GM18511 (cell line): ENCODE data around the gene ENTREP1.

Experiments used
- ATAC-seq: cut with Tn5 transposase; IDR thresholded peaks from one replicate; pipeline ENCODE4 v1.9.1; 2021; ENCODE audit warnings: mild to moderate bottlenecking, moderate library complexity; ENCODE audit not compliant: unreplicated experiment

ENTREP1 gene

DNA sequence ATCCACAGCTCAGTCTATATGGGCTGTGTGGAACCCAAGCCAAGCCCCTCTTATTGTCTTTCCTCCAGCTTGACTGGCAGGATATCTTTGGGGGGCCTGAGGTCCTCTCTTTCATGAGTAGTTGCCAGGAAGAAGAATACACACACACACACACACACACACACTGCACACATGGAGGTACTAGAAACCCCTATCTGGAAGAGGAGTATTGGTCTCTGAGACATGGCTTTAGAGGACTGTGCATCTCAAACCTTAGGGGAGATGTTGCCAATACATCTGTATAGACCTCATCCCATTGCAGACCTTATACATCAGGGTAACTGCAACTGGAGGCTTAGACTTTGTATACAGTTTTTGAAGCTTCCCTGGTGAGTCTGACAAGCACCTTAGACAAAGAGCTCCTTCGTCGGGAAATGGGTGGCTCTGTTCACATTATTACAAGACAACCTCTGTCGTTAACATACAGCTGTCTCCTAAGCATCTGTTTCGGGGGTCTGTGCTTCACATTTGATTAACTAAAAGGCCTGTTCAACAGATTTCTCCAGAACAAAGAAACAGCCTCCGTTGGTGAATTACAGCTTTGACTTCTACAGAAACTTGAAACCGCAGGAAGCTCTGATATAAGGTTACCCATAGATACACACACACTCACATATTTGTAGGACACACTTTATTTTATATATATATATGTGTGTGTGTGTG, 5.5 kb upstream of the ENTREP1 start:
- ATAC-seq = no peak

GRCh38 chr9:69322256-69322655, 2.8 kb upstream of the ENTREP1 start:
- no peak for ATAC-seq

DNA sequence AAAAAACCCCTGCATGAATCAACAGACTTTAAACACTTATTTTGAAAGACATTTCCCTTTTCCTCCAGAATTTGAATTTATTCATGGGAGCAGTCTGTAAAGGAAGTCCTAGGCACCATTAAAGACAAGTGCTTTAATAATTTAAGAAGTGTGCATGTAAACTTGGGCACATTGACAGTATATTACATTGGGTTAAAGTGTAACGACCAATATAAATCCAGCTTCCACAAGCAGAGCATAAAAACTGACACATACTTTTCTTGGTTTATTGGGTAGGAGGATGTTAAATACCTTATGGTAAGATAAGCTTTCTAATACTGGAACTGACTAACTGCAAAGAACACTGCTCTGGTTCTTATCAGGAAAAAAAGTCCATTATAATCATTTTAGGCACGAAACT, 1.2 kb upstream of the ENTREP1 start:
- no peak for ATAC-seq

DNA sequence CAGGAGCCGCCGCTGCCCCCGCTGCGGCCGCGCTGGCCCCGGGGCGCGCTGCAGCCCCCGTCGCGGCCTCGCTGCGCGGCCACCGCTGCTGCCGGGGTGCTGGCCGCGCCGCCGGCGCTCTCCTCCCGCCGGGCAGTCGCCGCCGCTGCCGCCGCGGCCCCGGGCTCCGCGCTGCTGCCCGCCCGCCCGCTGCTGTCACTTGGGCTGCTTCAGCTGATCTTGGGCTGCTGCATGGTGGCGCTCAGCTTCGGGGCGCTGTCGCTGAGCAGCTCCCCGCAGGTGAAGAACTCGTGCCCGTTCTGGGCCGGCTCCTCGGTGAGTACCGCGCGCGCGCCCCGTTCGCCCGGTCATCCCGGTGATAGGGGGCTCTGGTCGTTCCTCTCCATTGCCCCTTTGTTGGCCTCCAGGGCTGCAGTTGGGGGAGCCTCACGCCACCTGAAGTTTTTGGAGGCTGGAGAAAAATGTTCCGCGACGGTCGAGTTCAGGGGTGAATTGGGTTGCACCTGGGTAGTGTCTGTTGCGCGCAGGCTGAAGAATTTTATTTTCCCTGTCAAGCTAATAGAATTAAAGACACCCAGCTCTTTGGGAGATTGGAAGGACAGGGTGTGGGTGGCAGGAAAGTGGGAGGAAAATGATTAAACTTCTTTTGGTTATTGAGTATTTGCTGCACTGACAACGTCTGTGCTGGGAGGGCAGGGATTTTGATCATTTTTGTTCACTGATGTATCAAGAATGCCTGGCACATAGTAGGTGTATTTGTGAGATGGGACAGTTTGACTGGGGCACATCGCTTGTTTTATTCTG, 596 bp downstream of the ENTREP1 start:
- peak; percentile 51 for ATAC-seq

GRCh38 chr9:69326261-69326660, 1.2 kb downstream of the ENTREP1 start:
- ATAC-seq = no peak

GRCh38 chr9:69330580-69330979, 5.6 kb downstream of the ENTREP1 start:
- no peak for ATAC-seq

DNA sequence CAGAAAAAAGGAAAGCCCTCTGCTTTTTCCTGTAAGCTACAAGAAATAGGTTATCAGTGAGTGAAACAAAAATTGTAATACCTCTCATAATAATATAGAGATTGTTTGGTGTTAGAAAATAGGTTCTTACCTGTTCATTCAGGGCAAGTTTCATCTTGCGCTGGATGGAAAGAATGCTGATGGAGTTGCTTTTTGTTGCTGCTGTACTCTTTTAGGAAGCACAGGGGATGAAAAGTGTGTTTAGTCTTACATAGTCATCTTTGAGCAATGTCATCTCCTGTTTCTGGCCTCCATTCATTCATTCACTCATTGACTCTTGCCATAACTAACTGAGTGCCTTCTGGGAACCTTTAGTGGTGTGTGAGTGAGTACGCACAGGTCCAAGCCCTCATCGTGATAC, 6.4 kb downstream of the ENTREP1 start:
- ATAC-seq = no peak

DNA sequence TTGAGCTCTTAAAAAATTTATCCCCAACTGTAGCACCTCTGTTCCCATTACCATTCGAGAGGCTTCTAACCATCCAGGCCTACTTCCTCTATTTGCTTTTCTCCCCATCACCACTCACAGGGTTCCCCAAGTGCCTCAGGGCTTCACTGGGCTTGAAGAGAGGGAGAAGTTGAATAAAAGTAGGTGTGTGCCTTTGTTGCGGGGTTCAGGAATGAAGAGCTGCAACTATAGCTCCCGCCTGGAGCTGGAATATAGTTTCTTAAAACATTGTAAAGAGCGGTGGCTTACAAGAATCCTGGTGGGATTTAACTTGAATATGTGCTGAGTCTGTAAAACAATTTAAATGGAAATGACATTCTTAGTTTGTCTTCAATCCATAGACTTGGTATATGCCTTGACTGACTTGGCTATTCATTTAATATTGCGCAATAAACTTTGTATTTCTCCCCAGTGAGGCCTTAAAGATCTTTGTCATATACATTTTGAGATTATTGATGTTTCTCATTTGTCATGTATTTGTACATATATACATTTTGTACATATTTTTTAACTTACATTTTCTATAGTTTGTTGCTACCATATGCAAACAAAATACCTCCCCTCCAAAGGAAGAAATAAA, 7.2 kb downstream of the ENTREP1 start:
- no peak for ATAC-seq

GRCh38 chr9:69333716-69334115, 8.7 kb downstream of the ENTREP1 start:
- ATAC-seq = no peak

DNA sequence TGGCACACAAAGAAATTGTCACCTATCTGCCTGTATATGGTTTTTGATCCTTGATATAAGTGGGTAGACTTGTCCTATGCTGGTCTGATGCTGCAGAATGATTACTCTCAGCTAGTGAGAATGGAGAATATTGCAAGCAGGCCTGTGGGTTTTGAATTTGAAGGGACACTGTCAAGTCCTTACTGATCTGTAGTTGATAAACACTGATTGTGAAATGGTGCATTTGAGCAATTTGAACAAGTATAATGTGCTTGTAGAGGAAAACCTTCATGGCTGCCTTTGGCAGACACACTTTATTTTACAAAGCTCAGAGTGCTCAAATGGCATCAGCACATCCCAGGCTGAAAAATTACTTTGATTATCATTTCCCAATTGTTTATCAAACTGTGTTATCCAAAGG, 9.3 kb downstream of the ENTREP1 start:
- ATAC-seq = no peak

GRCh38 chr9:69339620-69340019, 14.6 kb downstream of the ENTREP1 start:
- ATAC-seq = no peak

DNA sequence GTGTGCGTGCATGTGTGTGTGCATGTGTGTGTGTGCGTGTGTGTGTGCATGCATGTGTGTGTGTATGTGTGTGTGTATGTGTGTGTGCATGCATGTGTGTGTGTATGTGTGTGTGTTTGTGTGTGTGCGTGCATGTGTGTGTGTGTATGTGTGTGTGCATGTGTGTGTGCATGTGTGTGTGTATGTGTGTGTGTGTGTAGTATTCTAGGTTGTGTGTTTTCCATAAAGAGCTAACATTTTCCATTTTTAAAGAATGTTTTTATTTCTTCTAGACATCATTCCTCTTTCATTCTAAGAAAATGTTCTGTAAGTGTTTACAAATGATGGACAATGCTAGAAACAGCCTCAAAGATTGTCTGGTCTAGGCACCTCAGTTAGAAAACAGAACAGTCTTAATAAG, 15.6 kb downstream of the ENTREP1 start:
- no peak for ATAC-seq

- ATAC-seq = no peak
Measured at GRCh38 chr9:69342769-69343168, 17.8 kb downstream of the ENTREP1 start.

- ATAC-seq = no peak
Measured at GRCh38 chr9:69344459-69344858, 19.4 kb downstream of the ENTREP1 start.

- ATAC-seq = no peak
Measured at GRCh38 chr9:69346596-69347390, 21.8 kb downstream of the ENTREP1 start.

- no peak for ATAC-seq
Measured at GRCh38 chr9:69347607-69348006, 22.6 kb downstream of the ENTREP1 start.

DNA sequence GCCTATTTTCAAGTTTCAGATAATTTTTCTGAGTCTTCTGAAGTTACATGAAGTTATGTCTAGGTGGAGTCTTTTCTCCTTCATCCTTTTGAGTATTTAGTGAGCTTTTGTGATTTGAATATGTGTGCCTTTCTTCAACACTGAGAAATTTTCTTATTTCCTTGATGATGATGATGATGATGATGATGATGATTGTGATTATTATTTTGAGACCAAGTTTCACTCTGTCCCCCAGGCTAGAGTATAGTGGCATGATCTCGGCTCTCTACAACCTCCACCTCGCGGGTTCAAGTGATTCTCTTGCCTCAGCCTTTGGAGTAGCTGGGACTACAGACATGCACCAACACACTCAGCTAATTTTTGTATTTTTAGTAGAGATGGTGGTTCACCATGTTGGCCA, 26.2 kb downstream of the ENTREP1 start:
- no peak for ATAC-seq

- ATAC-seq = no peak
Measured at GRCh38 chr9:69355232-69355631, 30.2 kb downstream of the ENTREP1 start.

DNA sequence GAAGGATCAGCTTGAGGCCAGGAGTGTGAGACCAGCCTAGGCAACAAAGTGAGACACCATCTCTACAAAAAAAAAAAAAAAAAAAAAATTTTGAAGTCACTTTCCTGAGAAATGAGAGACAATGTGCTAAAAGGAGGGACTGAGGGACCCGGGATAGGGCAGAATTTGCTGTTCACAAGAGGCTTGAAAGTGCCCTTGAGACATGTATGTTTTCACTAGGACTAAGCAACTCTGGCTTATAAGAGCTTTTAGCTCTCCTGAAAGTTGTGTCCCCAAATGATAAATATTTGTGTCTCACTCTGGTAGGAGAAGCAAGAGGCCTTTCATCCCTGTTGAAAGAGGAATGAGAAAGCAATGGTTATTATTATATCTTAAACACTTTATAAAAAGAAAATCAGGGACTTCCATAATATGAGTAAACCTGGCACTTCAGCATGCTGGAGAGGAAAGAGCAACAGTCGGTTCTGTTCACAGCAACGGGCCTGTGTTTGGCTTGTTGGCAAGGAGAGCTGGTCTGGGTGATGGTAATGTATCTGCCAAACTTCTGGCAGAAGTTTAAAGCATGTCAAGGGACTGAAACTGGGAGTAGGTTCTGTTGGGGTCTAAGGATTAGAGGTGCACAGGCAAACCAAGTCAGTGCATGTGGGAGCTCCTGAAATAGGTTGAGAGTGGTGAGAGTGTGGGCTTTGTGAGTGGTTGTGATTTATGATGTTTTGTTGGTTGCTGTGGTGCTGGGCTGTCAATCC, 32.2 kb downstream of the ENTREP1 start:
- ATAC-seq = no peak

DNA sequence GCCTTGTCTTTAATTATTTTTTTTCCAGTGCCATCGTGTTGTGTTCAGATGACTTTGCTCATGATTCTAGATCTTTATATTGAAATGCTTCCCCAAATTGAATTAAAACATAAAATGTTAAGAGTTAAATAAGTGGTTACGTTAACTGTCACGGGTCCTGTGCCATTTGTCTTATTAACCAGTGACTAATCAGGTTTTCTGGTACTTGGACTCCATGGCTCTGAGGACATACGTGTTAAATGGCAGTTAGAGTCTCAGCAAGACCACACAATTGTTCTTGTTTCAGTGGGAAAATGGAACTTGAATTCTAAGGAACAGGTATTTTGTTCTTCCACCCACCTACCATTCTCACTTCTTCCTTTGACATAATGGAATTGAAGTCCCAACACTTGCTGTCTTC, 32.8 kb downstream of the ENTREP1 start:
- no peak for ATAC-seq

- no peak for ATAC-seq
Measured at GRCh38 chr9:69363191-69363590, 38.2 kb downstream of the ENTREP1 start.
